ENCODE data around the gene HECTD4. TPM values are rescaled to one million over a fixed set of nuclear protein-coding genes. Genes with fewer than 3 reads are reported as not detected.
A peak's percentile ranks its signal among the peaks of the same experiment; 100 is the strongest.

Gene HECTD4
- total and polyA plus RNA-seq, 9 of the 15 experiments (the other 6 are each of a cell fraction or from before 2014, with no cell fraction given): 3.5 to 33.3 (median 13.5) TPM

GRCh38 chr12:112125250-112125999, 256.8 kb downstream of the HECTD4 start, which contains the start of gene TRAFD1 (continued):
- TF ChIP-seq ZBTB40 (IDR thresholded peaks at IDR 0.05) (peak; percentile 86), ZBTB40 (CRISPR knock-in tag; IDR thresholded peaks at IDR 0.05) (no peak), GTF2A2 (tag; IDR thresholded peaks at IDR 0.05) (no peak), ZNF407 (IDR thresholded peaks at IDR 0.05; ENCODE audit: low read depth) (no peak), ZNF282 (CRISPR knock-in tag; IDR thresholded peaks at IDR 0.05) (no peak), TCFL5 (CRISPR knock-in tag; conservative IDR thresholded peaks at IDR 0.05) (no peak), ZNF316 (IDR thresholded peaks at IDR 0.05) (peak; percentile 98), MCM7 (IDR thresholded peaks at IDR 0.05) (no peak), ZBTB34 (CRISPR knock-in tag; IDR thresholded peaks at IDR 0.05) (no peak)

Measured in K562 (cell line).